ENCODE measurements around the gene PWWP2B. TPM values are rescaled to one million over a fixed set of nuclear protein-coding genes. Genes with fewer than 3 reads are reported as not detected.

Gene PWWP2B
- total and polyA plus RNA-seq, 10 donors: 22.5 to 50.0 (median 28.0) TPM

DNA sequence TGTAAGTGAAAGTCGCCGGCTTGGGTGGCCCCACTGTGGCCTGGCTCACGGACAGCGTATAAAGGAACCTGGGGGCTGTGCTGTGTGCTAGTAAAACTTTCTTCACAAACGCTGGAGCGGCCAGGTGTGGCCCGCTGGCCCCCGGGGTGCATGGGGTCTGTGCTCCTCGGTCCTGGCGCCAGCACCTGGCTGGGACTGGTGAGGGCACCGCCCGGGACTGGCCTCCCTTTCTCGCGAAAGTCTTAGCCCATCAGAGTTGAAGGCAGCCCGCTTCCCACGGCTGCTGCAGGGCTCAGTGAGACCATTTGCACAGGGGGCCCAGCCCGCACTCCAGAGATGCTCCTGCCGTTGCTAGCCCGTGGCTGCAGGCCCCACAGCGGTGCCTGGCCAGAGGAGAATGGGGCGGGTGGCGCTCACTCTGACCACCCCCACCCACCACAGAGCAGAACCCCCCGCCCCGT lies 5.8 kb downstream of the PWWP2B start:
- Histone ChIP-seq H3K4me1 (peaks cover 48 to 100% (median 87%) of the 10 kb centered on the region in 6 donors), H3K36me3 (peaks cover 3 to 62% (median 28%) of the 10 kb centered on the region in 6 donors), H3K27ac (peak overlapping the region in 7 of 8 donors; percentile 72 to 99 (median 97)), H3K4me3 (no peak overlapping the region), H3K27me3 (replicated peaks in 1 of 7) (no peaks in the 10 kb centered on the region), H3K9me3 (no peaks in the 10 kb centered on the region)
- WGBS, 5 donors: 80 to 94% (median 83%) methylated on average over 16 to 24 of the region's 24 CpGs
- intact Hi-C loops (cut with DNase I; ENCODE audit: low total_unique reads): no loop called here
- no peak for TF ChIP-seq POLR2A (IDR thresholded peaks at IDR 0.05)
- peak in 1 of 3 donors; percentile 32 for TF ChIP-seq POLR2AphosphoS5 (IDR thresholded peaks at IDR 0.05)
- peak; percentile 76 for DNase-seq

DNA sequence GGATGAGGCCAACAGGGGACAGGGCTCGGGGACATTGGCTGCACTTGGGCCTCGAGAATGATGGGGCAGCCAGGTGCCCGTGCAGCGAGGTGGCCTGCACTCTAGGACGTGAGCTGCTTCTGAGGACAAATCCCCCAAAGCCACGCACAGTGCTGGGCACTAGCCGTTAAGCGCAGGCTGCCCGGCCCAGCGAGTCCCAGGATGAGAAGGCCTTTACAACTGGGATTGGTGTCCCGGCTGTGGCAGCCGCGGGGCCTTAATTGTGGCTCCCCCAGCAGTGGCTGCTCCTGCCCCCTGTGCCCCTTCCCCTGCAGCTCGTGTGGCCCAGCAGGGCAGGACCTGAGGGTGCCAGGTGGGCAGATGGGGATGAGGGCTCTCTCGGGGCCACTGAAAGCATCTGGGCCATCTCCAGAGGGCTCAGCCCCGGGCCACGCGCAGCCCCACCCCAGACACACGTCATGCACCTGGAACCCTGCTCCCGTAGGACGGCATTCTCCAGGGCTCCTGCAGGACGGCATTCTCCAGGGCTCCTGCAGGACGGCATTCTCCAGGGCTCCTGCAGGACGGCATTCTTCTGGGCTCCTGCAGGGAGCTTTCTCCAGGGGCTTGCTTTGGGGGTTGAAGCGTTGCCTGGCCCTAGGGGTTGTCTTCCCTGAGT lies 6.6 kb downstream of the PWWP2B start:
- 82 to 90% (median 86%) methylated on average over 18 to 25 of the region's 25 CpGs for WGBS, 5 donors
- intact Hi-C loops (cut with DNase I; ENCODE audit: low total_unique reads): no loop called here
- H3K9me3 ChIP-seq: no peaks in the 10 kb centered on the region
- peak; percentile 68 for DNase-seq
- peaks cover 50 to 100% (median 87%) of the 10 kb centered on the region in 6 donors for H3K4me1 ChIP-seq
- TF ChIP-seq POLR2AphosphoS5 (IDR thresholded peaks at IDR 0.05): no peak
- no peak overlapping the region for H3K4me3 ChIP-seq
- peak overlapping the region in 5 of 8 donors; percentile 57 to 99 (median 97) for H3K27ac ChIP-seq
- peaks cover 3 to 62% (median 28%) of the 10 kb centered on the region in 6 donors for H3K36me3 ChIP-seq
- no peaks in the 10 kb centered on the region for H3K27me3 ChIP-seq (replicated peaks in 1 of 7)

DNA sequence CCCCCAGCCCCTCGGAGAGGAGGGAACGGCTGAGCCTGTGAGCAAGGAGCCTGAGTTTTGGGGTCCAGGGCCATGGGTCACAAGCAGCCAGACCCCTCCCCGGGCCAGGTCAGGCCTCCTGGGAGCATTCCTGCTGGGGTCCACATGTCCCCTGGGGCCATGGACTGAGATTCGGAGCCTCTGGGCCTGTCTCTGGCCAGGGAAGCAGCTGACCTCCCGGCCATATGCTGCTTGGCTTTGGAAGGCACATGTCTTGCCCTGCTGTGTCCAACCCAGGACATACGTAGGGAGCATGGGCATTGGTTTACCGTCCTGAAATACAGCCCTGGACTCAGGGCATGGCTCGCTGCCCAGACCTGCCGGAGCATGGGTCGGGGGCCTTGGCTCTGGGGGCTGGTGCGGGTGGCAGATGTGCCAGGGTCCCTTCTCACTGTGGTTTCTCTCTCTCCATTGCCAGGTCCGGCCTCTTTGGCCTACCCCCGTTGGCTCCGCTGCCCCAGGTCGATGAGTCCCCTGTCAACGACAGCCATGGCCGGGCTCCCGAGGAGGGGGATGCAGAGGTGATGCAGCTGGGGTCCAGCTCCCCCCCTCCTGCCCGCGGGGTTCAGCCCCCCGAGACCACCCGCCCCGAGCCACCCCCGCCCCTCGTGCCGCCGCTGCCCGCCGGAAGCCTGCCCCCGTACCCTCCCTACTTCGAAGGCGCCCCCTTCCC lies 7.3 kb downstream of the PWWP2B start:
- H3K4me1 ChIP-seq: peaks cover 50 to 100% (median 87%) of the 10 kb centered on the region in 6 donors
- H3K27me3 ChIP-seq (replicated peaks in 1 of 7): no peaks in the 10 kb centered on the region
- intact Hi-C loops (cut with DNase I; ENCODE audit: low total_unique reads): no loop called here
- no peak for TF ChIP-seq POLR2A (IDR thresholded peaks at IDR 0.05)
- no peak for TF ChIP-seq CTCF (IDR thresholded peaks at IDR 0.05 in 8 of 11, conservative IDR thresholded peaks at IDR 0.05 in 3 of 11)
- peak in 1 of 3 donors; percentile 34 for TF ChIP-seq POLR2AphosphoS5 (IDR thresholded peaks at IDR 0.05)
- H3K36me3 ChIP-seq: peaks cover 3 to 65% (median 28%) of the 10 kb centered on the region in 6 donors
- 81 to 90% (median 85%) methylated on average over 28 to 32 of the region's 32 CpGs for WGBS, 5 donors
- peak; percentile 71 for DNase-seq
- peak overlapping the region in 5 of 8 donors; percentile 51 to 99 (median 97) for H3K27ac ChIP-seq
- no peaks in the 10 kb centered on the region for H3K9me3 ChIP-seq
- no peak overlapping the region for H3K4me3 ChIP-seq

DNA sequence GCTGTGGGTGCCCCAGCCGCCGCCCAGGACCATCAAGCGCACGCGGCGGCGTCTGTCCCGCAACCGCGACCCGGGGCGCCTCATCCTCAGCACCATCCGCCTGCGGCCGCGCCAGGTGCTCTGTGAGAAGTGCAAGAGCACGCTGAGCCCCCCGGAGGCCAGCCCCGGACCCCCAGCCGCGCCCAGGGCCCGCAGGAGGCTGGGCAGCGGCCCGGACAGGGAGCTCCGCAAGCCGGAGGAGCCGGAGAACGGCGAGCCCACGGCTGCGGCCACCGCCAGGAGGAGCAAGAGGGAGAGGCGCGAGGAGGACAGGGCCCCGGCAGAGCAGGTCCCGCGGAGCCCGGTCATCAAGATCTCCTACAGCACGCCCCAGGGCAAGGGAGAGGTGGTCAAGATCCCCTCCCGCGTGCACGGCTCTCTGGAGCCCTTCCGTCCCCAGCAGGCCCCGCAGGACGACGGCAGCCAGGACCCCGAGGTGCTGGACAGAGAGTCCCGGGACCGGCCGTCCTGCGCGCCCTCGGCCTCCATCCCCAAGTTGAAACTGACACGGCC lies 8.0 kb downstream of the PWWP2B start:
- H3K4me1 ChIP-seq: peaks cover 43 to 100% (median 87%) of the 10 kb centered on the region in 6 donors
- no peaks in the 10 kb centered on the region for H3K27me3 ChIP-seq (replicated peaks in 1 of 7)
- DNase-seq: peak; percentile 76
- peak overlapping the region in 3 of 8 donors; percentile 79 to 99 (median 97) for H3K27ac ChIP-seq
- peaks cover 3 to 65% (median 28%) of the 10 kb centered on the region in 6 donors for H3K36me3 ChIP-seq
- intact Hi-C loops (cut with DNase I; ENCODE audit: low total_unique reads): no loop called here
- 89 to 96% (median 94%) methylated on average over 30 to 54 of the region's 54 CpGs for WGBS, 5 donors
- no peak overlapping the region for H3K4me3 ChIP-seq
- TF ChIP-seq CTCF (IDR thresholded peaks at IDR 0.05 in 8 of 11, conservative IDR thresholded peaks at IDR 0.05 in 3 of 11) (no peak), POLR2AphosphoS5 (IDR thresholded peaks at IDR 0.05) (no peak), POLR2A (IDR thresholded peaks at IDR 0.05) (no peak)
- H3K9me3 ChIP-seq: no peaks in the 10 kb centered on the region
